ENCODE data around the gene SCLY.

GRCh38 chr2:238114851-238115660 lies 54.3 kb downstream of the SCLY start:
- TF ChIP-seq CTCF (IDR thresholded peaks at IDR 0.05): no peak
- TF ChIP-seq CREB1 (CRISPR knock-in tag; IDR thresholded peaks at IDR 0.05): no peak
- TF ChIP-seq OVOL2 (CRISPR knock-in tag; IDR thresholded peaks at IDR 0.05; ENCODE audit: borderline replicate concordance): no peak
- no peak for TF ChIP-seq KAT7 (CRISPR knock-in tag; IDR thresholded peaks at IDR 0.05; ENCODE audit: borderline replicate concordance)
- TF ChIP-seq, protein P1, sequence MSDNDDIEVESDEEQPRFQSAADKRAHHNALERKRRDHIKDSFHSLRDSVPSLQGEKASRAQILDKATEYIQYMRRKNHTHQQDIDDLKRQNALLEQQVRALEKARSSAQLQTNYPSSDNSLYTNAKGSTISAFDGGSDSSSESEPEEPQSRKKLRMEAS (CRISPR knock-in tag; IDR thresholded peaks at IDR 0.05): no peak
- no peak for TF ChIP-seq ETV6 (CRISPR knock-in tag; IDR thresholded peaks at IDR 0.05)
- no peak for TF ChIP-seq ZBTB21 (CRISPR knock-in tag; IDR thresholded peaks at IDR 0.05; ENCODE audit: borderline replicate concordance)
- TF ChIP-seq, protein P2, sequence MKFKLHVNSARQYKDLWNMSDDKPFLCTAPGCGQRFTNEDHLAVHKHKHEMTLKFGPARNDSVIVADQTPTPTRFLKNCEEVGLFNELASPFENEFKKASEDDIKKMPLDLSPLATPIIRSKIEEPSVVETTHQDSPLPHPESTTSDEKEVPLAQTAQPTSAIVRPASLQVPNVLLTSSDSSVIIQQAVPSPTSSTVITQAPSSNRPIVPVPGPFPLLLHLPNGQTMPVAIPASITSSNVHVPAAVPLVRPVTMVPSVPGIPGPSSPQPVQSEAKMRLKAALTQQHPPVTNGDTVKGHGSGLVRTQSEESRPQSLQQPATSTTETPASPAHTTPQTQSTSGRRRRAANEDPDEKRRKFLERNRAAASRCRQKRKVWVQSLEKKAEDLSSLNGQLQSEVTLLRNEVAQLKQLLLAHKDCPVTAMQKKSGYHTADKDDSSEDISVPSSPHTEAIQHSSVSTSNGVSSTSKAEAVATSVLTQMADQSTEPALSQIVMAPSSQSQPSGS (CRISPR knock-in tag; IDR thresholded peaks at IDR 0.05; ENCODE audit: borderline replicate concordance, low read depth): no peak
- TF ChIP-seq, protein P3, sequence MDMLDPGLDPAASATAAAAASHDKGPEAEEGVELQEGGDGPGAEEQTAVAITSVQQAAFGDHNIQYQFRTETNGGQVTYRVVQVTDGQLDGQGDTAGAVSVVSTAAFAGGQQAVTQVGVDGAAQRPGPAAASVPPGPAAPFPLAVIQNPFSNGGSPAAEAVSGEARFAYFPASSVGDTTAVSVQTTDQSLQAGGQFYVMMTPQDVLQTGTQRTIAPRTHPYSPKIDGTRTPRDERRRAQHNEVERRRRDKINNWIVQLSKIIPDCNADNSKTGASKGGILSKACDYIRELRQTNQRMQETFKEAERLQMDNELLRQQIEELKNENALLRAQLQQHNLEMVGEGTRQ (CRISPR knock-in tag; IDR thresholded peaks at IDR 0.05): no peak
- no peak for TF ChIP-seq ATF3 (CRISPR knock-in tag; conservative IDR thresholded peaks at IDR 0.05)
- TF ChIP-seq, protein P4, sequence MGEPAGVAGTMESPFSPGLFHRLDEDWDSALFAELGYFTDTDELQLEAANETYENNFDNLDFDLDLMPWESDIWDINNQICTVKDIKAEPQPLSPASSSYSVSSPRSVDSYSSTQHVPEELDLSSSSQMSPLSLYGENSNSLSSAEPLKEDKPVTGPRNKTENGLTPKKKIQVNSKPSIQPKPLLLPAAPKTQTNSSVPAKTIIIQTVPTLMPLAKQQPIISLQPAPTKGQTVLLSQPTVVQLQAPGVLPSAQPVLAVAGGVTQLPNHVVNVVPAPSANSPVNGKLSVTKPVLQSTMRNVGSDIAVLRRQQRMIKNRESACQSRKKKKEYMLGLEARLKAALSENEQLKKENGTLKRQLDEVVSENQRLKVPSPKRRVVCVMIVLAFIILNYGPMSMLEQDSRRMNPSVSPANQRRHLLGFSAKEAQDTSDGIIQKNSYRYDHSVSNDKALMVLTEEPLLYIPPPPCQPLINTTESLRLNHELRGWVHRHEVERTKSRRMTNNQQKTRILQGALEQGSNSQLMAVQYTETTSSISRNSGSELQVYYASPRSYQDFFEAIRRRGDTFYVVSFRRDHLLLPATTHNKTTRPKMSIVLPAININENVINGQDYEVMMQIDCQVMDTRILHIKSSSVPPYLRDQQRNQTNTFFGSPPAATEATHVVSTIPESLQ (CRISPR knock-in tag; IDR thresholded peaks at IDR 0.05): no peak
